Psoas muscle (tissue), 8 donors: ENCODE results near the gene SPRN. TPM values are rescaled to one million over a fixed set of nuclear protein-coding genes. Genes with fewer than 3 reads are reported as not detected.

Experiments used
- ATAC-seq, 4 donors: fragments of 200-7000 bp; cut with Tn5 transposase; one replicate each; pipeline ENCODE4 v1.9.1; 2020; ENCODE audit warnings: moderate library complexity in 3 of 4, mild to moderate bottlenecking in 2 of 4
- DNase-seq, 2 donors: peaks; one replicate each; pipeline ENCODE4 v3.0.0-alpha.2; 2020
- H3K27ac ChIP-seq: fragments of 200-600 bp; one replicate; pipeline ENCODE4 v1.8.0; 2022
- H3K27me3 ChIP-seq, 3 donors: fragments of 200-600 bp in 1 of 3; one replicate each; pipeline versions ENCODE4 v1.6.1 to v1.8.0; 2013 to 2022; ENCODE audit warnings: low read length in 2 of 3, mild to moderate bottlenecking in 2 of 3, moderate library complexity in 1 of 3; ENCODE audit not compliant: insufficient read depth in 3 of 3
- H3K36me3 ChIP-seq, 2 donors: fragments of 200-600 bp in 1 of 2; one replicate each; pipeline versions ENCODE4 v1.6.1 to v1.8.0; 2013 to 2022; ENCODE audit warnings: low read depth in 1 of 2, mild to moderate bottlenecking in 1 of 2, moderate library complexity in 1 of 2; ENCODE audit not compliant: insufficient read depth in 1 of 2
- H3K4me1 ChIP-seq: fragments of 200-600 bp; one replicate; pipeline ENCODE4 v1.8.0; 2022
- H3K4me3 ChIP-seq: fragments of 200-600 bp; one replicate; pipeline ENCODE4 v1.8.0; 2022; ENCODE audit warnings: mild to moderate bottlenecking
- H3K9me3 ChIP-seq: fragments of 200-600 bp; one replicate; pipeline ENCODE4 v1.8.0; 2022
- CTCF ChIP-seq: fragments of 200-600 bp; IDR thresholded peaks from one replicate; pipeline ENCODE4 v1.8.0; 2022; ENCODE audit warnings: antibody characterized with exemption
- WGBS, 3 donors: extraction: QIAGEN DNeasy Blood & Tissue Kit; methylation state at CpG; one replicate each; pipeline versions ENCODE4 v1.1.6 to v1.1.7; 2013; 5-methylcytosine and 5-hydroxymethylcytosine counted together
- intact Hi-C, 2 donors: fragments of 100-400 bp; cut with DNase I; formaldehyde crosslinking; loops; one replicate each; pipeline versions ENCODE4 v1.11.0 to v1.14.2; 2022
- polyA plus RNA-seq, 3 donors: library from polyadenylated mRNA; stranded (reverse); fragments of 200-250 nt; gene quantifications; one replicate each; pipeline ENCODE4 v1.2.3, GENCODE V29; 2013
- total RNA-seq, 4 donors: library from RNA; stranded (reverse); fragmentation: NEBNext Ultra II Directional in 2 of 4; extraction: Animal tissue kit (Norgen Biotek cat#: 25700) in 2 of 4; gene quantifications; one replicate each; pipeline versions ENCODE4 v1.2.1 to v1.2.4, GENCODE V29; 2021 to 2023
- donor health status: healthy with polysubstance abuse.
- donor health status: DM: no; HTN: no; CAD: no; lungs with moderate emphysema.
- donor health status: Bipolar disorder and iron deficiency.
- donor health status: healthy.
- donor health status: DM: yes; HTN: yes; CAD: no.
- donor health status: DM: no; HTN: no; CAD: no.
- donor health status: DM: no; HTN: no; CAD: no.
- donor health status: DM: yes; HTN: yes; CAD: no.

Gene SPRN
- total and polyA plus RNA-seq, 7 donors, result 0.08 to 0.22 (median 0.12) TPM; not detected in 4

- WGBS, 3 donors, result 88 to 95% (median 92%) methylated on average over 9 to 12 of the region's 12 CpGs
These were observed 40.2 kb upstream of the SPRN start for GRCh38 chr10:133464582-133465031.

GRCh38 chr10:133462512-133463305, 38.3 kb upstream of the SPRN start:
- DNase-seq (no peak), ATAC-seq (no peak)
- H3K9me3 ChIP-seq, result no peaks in the 10 kb centered on the region
- 89 to 91% (median 91%) methylated on average over 10 of the region's 10 CpGs for whole genome bisulfite sequencing, 3 donors
- peaks cover 0 to 2% (median 0%) of the 10 kb centered on the region in 3 donors for H3K27me3 ChIP-seq
- no peaks in the 10 kb centered on the region for H3K4me1 ChIP-seq
- no peak for TF ChIP-seq CTCF
- H3K27ac ChIP-seq, result no peak overlapping the region
- H3K36me3 ChIP-seq, result no peaks in the 10 kb centered on the region
- intact Hi-C loops, result no loop called here
- no peak overlapping the region for H3K4me3 ChIP-seq

More at GRCh38 chr10:133464582-133465031, 40.2 kb upstream of the SPRN start:
- DNase-seq (peak in 1 of 2 donors; percentile 42), ATAC-seq (no peak)
- Histone ChIP-seq H3K4me3 (no peak overlapping the region), H3K36me3 (no peaks in the 10 kb centered on the region), H3K27me3 (no peaks in the 10 kb centered on the region), H3K27ac (no peak overlapping the region), H3K4me1 (no peaks in the 10 kb centered on the region), H3K9me3 (no peaks in the 10 kb centered on the region)
- no peak for TF ChIP-seq CTCF
- intact Hi-C loops, result no loop called here

- Histone ChIP-seq H3K9me3 (no peaks in the 10 kb centered on the region), H3K27ac (no peak overlapping the region), H3K4me1 (no peaks in the 10 kb centered on the region), H3K27me3 (peaks cover 0 to 2% (median 0%) of the 10 kb centered on the region in 3 donors), H3K4me3 (no peak overlapping the region), H3K36me3 (no peaks in the 10 kb centered on the region)
- 73 to 75% (median 73%) methylated on average over 8 of the region's 8 CpGs for WGBS, 3 donors
- no peak for ATAC-seq
- DNase-seq, result no peak
- TF ChIP-seq CTCF, result no peak
- intact Hi-C loops, result no loop called here
These were observed 37.4 kb upstream of the SPRN start for GRCh38 chr10:133461841-133462240.

GRCh38 chr10:133461027-133461426, 36.6 kb upstream of the SPRN start:
- Histone ChIP-seq H3K27ac (no peak overlapping the region), H3K9me3 (no peaks in the 10 kb centered on the region), H3K27me3 (peaks cover 0 to 2% (median 0%) of the 10 kb centered on the region in 3 donors), H3K36me3 (no peaks in the 10 kb centered on the region), H3K4me1 (no peaks in the 10 kb centered on the region), H3K4me3 (no peak overlapping the region)
- 88 to 95% (median 90%) methylated on average over 7 of the region's 7 CpGs for WGBS, 3 donors
- intact Hi-C loops, result no loop called here
- ATAC-seq (no peak), DNase-seq (no peak)
- no peak for TF ChIP-seq CTCF
